ENCODE results near the gene CTIF.
"Not testable (repeated sequence)": the region's sequence is repeated elsewhere in the genome, so short reads cannot be mapped to it uniquely, and the experiment has no call there.

Gene CTIF

DNA sequence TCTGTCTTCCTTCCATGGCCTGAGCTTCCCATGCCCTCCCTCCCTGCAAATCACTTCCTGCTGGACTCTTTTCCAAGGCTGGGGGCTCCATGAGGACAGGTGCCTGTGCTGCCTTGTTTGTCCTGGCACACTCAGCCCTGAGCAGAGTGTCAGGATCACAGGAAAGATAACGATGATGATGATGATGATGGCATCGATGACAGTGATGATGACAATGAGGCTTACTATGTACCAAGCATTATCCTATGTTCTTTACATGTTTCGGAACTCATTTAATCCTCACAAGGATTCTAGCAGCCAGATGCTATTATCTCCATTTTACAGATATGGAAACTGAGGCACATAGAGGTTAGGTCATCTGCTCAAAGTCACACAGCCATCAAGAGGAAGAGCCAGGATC, 170.0 kb downstream of the CTIF start:
- DNase-seq (ENCODE audit: low spot score) = no peak

- no peak for DNase-seq (ENCODE audit: low spot score)
Observed at GRCh38 chr18:48709371-48710062, 170.7 kb downstream of the CTIF start.

GRCh38 chr18:48711651-48712486, 173.0 kb downstream of the CTIF start:
- peak; percentile 75 for DNase-seq (ENCODE audit: low spot score)

DNA sequence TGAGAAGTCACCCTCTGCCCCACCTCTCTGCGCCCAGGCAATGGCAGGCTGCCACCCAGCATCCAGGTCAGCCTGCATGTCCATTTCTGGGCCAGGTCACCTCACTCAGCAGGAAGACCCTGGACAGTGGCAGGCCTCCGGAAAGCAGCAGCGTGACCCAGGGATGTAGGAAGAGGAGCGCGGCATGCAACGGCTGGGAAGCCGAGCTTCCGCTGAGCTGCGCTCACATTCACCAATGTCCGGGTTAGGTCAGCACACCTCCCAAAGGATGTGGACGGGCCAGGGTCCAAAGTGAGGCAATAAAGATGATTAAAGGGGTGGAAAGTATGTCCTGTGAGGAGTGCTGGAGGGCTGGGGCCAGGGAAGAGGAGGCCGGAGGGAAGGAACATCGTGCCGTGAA, 174.5 kb downstream of the CTIF start:
- no peak for DNase-seq (ENCODE audit: low spot score)

- DNase-seq (ENCODE audit: low spot score) = no peak
Observed at GRCh38 chr18:48714873-48715272, 176.0 kb downstream of the CTIF start.

GRCh38 chr18:48715711-48716361, 177.0 kb downstream of the CTIF start:
- no peak for DNase-seq (ENCODE audit: low spot score)

DNA sequence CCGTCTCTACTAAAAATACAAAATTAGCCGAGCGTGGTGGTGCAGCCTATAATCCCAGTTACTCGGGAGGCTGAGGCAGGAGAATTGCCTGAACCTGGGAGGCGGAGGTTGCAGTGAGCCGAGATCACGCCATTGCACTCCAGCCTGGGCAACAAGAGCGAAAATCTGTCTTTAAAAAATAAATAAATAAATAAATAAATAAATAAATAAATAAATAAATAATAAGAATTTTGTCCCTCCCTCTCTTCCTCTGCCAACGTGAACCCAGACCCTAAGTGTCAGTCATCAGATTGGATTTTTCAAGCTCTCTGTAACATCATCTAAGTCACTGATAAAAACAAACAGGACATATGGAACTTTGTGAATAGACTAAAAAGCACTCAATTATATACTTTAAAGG, 178.4 kb downstream of the CTIF start:
- DNase-seq (ENCODE audit: low spot score) = not testable (repeated sequence)

- DNase-seq (ENCODE audit: low spot score) = no peak
Observed at GRCh38 chr18:48718251-48718959, 179.6 kb downstream of the CTIF start.

DNA sequence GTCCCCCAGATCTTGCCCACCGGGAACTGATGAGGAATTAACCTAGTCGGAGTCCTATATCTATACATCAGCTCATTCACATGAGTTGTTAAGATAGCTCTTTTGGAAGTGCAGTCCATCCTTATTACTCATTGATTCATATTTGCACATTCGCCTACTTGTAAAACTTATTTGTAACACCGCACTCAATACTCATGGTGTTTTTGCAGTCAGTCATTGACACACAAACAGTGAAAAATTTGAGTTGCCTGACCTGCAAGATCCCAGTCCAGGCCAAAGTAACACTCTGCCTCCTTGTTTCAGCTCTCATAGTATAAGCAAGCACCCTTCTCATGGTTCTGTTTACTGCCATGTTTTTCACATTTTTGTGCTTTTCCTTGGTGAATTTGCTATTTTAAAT, 180.6 kb downstream of the CTIF start:
- no peak for DNase-seq (ENCODE audit: low spot score)

DNA sequence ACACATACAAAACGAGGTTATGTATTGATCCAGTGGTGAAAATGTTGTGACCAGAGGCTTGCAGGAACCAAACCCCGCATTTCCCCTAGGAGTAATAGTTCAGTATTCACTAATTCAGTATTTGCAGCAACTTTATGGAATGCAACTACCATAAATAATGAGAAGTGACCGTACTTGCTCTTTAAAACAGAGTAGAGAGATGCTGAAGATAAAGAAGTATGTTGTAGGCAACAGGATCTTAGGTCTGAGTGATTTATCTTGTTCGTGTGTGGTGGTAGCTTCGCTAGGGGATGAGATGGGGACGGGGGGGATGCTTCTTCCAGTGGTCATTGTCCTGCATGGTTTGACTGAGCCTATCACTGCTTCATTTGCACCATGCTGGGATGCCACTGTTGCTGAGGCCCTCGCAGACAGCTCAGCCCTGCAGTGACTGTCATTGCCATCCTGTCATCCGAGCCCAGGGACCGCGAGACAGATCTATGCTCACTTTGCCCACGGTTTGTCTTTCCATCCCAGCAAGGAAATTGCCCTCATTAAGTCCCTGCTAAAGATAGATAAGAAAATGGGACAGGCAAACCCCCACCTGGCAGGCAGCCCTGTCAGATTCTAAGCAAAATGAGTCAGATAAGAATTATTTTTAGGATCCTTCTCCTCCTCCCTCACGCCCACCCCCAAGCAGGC, 181.3 kb downstream of the CTIF start:
- no peak for DNase-seq (ENCODE audit: low spot score)

DNA sequence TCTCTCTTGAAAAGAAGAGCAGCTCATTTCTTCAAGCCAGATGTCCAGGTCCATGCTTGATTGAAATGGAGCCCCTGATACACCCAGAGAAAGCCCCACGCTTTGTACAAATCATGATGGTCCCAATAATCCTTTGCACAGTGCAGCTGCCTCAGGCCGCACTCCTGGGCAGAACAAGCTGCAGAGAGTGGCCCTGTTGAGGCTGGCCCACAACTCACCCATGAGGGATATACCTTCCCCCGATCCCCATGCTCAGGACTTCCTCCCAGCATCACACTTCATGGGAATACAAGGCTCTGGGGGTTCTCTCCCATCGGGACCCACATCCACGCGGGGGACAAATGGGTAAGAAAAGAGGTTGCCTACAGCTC, 181.8 kb downstream of the CTIF start:
- DNase-seq (ENCODE audit: low spot score) = no peak

DNA sequence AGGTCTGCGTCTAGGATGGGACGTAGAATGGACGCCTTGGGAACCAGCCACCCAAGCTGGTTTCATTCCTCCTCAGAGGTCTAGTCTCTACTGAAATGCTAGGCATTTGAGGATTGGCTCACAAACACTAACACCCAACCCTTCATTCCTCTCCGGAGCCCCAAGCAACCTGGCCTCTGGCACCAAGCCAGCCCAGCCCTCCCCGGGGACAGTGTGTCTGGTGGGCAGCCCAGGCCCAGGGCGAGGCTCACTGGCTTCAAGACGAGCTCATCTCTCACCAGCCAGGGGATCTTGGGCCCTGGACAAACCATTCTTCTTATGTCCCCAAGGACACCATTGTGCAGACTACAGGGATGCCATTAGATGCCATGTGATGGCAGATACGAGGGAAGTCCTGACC, 182.5 kb downstream of the CTIF start:
- no peak for DNase-seq (ENCODE audit: low spot score)

DNA sequence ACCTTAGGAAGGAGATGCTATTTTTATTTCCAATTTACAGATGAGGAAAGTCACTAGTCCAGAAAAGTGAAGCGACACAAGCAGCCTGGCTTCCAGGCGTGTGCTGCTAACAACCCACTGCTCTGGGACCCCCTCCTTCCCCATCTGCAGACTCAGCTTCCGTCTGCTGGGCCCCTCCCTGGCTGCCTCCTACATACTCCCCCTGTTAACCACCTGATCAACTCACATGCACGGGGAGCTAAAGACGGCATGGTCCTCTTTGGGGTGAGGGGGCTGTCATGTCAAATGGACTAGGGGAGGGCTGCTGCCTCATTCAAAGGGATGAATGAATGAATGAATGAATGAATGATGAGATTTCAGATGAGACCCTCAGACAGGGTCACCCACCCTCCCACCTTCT, 184.2 kb downstream of the CTIF start:
- no peak for DNase-seq (ENCODE audit: low spot score)

- DNase-seq (ENCODE audit: low spot score) = no peak
Observed at GRCh38 chr18:48723837-48724236, 185.0 kb downstream of the CTIF start.

DNA sequence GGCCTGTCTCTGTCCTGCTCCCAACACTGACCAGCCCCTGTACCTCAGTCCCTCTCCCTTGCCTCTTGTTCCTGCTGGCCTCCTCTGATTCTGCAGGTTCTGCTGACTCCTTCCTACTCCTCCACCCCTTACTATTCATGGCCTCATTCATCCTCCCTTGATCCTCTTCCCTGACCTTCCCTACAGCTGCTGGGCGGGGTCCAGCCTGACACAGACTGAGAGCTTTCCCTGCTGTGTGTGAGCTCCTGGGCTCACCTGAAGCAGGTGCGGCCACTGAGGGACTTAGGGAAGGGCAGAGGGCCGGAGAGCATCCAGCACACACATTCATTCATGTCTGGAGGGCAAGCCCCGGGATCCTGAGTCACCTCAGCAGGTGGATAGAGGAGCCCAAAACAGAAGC, 185.6 kb downstream of the CTIF start:
- no peak for DNase-seq (ENCODE audit: low spot score)

- DNase-seq (ENCODE audit: low spot score) = no peak
Observed at GRCh38 chr18:48724939-48725338, 186.1 kb downstream of the CTIF start.

GRCh38 chr18:48725562-48725961, 186.7 kb downstream of the CTIF start:
- DNase-seq (ENCODE audit: low spot score) = no peak

GRCh38 chr18:48727681-48728080, 188.8 kb downstream of the CTIF start:
- DNase-seq (ENCODE audit: low spot score) = no peak

- DNase-seq (ENCODE audit: low spot score) = no peak
Observed at GRCh38 chr18:48728204-48728833, 189.5 kb downstream of the CTIF start.

DNA sequence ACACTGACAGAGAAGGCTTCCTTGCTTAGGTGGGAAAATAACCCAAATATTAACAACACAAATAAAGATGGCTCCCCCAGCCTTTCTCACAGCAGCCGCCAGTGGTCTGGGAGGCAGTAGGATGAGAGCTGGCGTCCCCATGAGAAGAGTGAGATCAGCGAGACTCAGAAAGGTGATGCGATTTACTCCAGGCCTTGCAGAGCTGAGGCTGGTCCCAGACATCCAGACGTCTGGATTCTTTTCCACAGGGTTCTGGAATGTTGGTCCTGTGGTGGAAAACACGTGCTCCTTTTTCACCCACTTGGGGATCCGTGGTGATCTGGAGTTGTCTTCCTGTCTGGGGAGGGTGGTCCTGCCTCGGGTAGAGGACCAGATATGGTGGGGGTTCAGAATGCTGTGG, 190.6 kb downstream of the CTIF start:
- no peak for DNase-seq (ENCODE audit: low spot score)

DNA sequence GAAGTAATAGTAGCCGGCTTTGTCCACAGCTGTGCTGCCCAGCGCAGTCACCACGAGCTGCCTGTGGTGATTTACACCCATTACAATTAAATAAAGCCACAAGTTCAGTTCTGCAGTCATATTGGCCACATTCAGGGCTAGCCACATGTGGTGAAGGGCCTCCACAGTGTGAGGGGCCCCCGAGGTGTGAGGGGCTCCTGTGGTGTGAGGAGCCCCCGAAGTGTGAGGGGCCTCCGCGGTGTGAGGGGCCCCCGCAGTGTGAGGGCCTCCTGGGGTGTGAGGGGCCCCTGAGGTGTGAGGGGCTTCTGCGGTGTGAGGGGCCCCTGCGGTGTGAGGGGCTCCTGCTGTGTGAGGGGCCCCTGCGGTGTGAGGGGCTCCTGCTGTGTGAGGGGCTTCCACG, 191.2 kb downstream of the CTIF start:
- no peak for DNase-seq (ENCODE audit: low spot score)
